SK-N-SH treated with all-trans-retinoic acid at 6 μM for 48 hours (cell line): Measurements from ENCODE around the gene TRPM1.

Experiments
- ATAC-seq: fragments of 200-7000 bp; cut with Tn5 transposase; 3 replicates; pipeline ENCODE4 v1.9.1; 2020; ENCODE audit warnings: mild to moderate bottlenecking, moderate library complexity
- BACH2 ChIP-seq: fragments of 250-450 bp; sonication (Bioruptor Pico); IDR thresholded peaks from 2 replicates; pipeline ENCODE4 v1.9.0; 2021; ENCODE audit warnings: mild to moderate bottlenecking, borderline replicate concordance
- CREB5 ChIP-seq: fragments of 250-450 bp; sonication (Bioruptor Pico); IDR thresholded peaks from 2 replicates; pipeline ENCODE4 v1.5.1; 2020; ENCODE audit warnings: low read depth, mild to moderate bottlenecking, moderate library complexity
- ESRRG ChIP-seq: fragments of 250-450 bp; sonication (Bioruptor Pico); IDR thresholded peaks from 2 replicates; pipeline ENCODE4 v1.6.1; 2021; ENCODE audit warnings: mild to moderate bottlenecking
- GLIS3 ChIP-seq: fragments of 250-450 bp; sonication (Bioruptor Pico); IDR thresholded peaks from 2 replicates; pipeline ENCODE4 v1.5.0; 2020; ENCODE audit warnings: mild to moderate bottlenecking, moderate library complexity
- ISL1 ChIP-seq: fragments of 250-450 bp; sonication (Bioruptor Pico); IDR thresholded peaks from 2 replicates; pipeline ENCODE4 v2.1.2; 2022; ENCODE audit warnings: mild to moderate bottlenecking, moderate library complexity
- OSR1 ChIP-seq: fragments of 250-450 bp; sonication (Bioruptor Pico); IDR thresholded peaks from 2 replicates; pipeline ENCODE4 v1.8.0; 2022; ENCODE audit warnings: moderate library complexity, mild to moderate bottlenecking, inconsistent platforms
- PATZ1 ChIP-seq: fragments of 250-450 bp; sonication (Bioruptor Pico); IDR thresholded peaks from 2 replicates; pipeline ENCODE4 v1.8.0; 2020; ENCODE audit warnings: mild to moderate bottlenecking, moderate library complexity, borderline replicate concordance
- PPARA ChIP-seq: fragments of 250-450 bp; sonication (Bioruptor Pico); IDR thresholded peaks from 2 replicates; pipeline ENCODE4 v1.5.0; 2020; ENCODE audit warnings: mild to moderate bottlenecking, borderline replicate concordance
- RARB ChIP-seq: fragments of 250-450 bp; sonication (Bioruptor Pico); IDR thresholded peaks from 2 replicates; pipeline ENCODE4 v1.8.0; 2021; ENCODE audit warnings: mild to moderate bottlenecking, moderate library complexity
- SNAI2 ChIP-seq: fragments of 250-450 bp; sonication (Bioruptor Pico); IDR thresholded peaks from 2 replicates; pipeline ENCODE4 v1.5.0; 2020; ENCODE audit warnings: mild to moderate bottlenecking, moderate library complexity
- TCF4 ChIP-seq: fragments of 250-450 bp; sonication (Bioruptor Pico); IDR thresholded peaks from 2 replicates; pipeline ENCODE4 v1.8.0; 2021; ENCODE audit warnings: mild to moderate bottlenecking, moderate library complexity, borderline replicate concordance
- TOX ChIP-seq: fragments of 250-450 bp; sonication (Bioruptor Pico); IDR thresholded peaks from 2 replicates; pipeline ENCODE4 v1.8.0; 2021; ENCODE audit warnings: mild to moderate bottlenecking, moderate library complexity, borderline replicate concordance
- TSHZ2 ChIP-seq: fragments of 250-450 bp; sonication (Bioruptor Pico); IDR thresholded peaks from 2 replicates; pipeline ENCODE4 v1.5.0; 2020; ENCODE audit warnings: mild to moderate bottlenecking, moderate library complexity
- ZC3H10 ChIP-seq: fragments of 250-450 bp; sonication (Bioruptor Pico); IDR thresholded peaks from 2 replicates; pipeline ENCODE4 v1.5.1; 2021; ENCODE audit warnings: mild to moderate bottlenecking, moderate library complexity
- ZFP3 ChIP-seq: fragments of 250-450 bp; sonication (Bioruptor Pico); IDR thresholded peaks from 2 replicates; pipeline ENCODE4 v1.5.0; 2020; ENCODE audit warnings: mild to moderate bottlenecking, moderate library complexity
- ZFP30 ChIP-seq: fragments of 450-650 bp; formaldehyde crosslinking; IDR thresholded peaks from 2 replicates; pipeline ENCODE4 v1.5.0; 2022; ENCODE audit warnings: mild to moderate bottlenecking, moderate library complexity
- ZNF565 ChIP-seq: fragments of 450-650 bp; formaldehyde crosslinking; conservative IDR thresholded peaks from 2 replicates; pipeline ENCODE4 v1.5.0; 2020; ENCODE audit warnings: low read depth, mild to moderate bottlenecking, moderate library complexity
- ZNF70 ChIP-seq: fragments of 450-650 bp; formaldehyde crosslinking; IDR thresholded peaks from 2 replicates; pipeline ENCODE4 v1.5.0; 2020; ENCODE audit warnings: mild to moderate bottlenecking, moderate library complexity
- ZNF8 ChIP-seq: fragments of 450-650 bp; formaldehyde crosslinking; IDR thresholded peaks from 2 replicates; pipeline ENCODE4 v1.5.0; 2020; ENCODE audit warnings: mild to moderate bottlenecking, moderate library complexity
- TF ChIP-seq, protein P1 (sequence below): fragments of 250-450 bp; sonication (Bioruptor Pico); IDR thresholded peaks from 2 replicates; pipeline ENCODE4 v1.8.0; 2021; ENCODE audit warnings: low read depth, mild to moderate bottlenecking, moderate library complexity, borderline replicate concordance
- TF ChIP-seq, protein P2 (sequence below): fragments of 250-450 bp; sonication (Bioruptor Pico); IDR thresholded peaks from 2 replicates; pipeline ENCODE4 v1.5.1; 2021; ENCODE audit warnings: mild to moderate bottlenecking, moderate library complexity

Gene TRPM1

GRCh38 chr15:31098953-31099740, 2.4 kb downstream of the TRPM1 start:
- TF ChIP-seq ISL1 (CRISPR knock-in tag) (peak; percentile 47), BACH2 (no peak)
- TF ChIP-seq, all 23 proteins: peak for 1
- ATAC-seq = peak; percentile 66

DNA sequence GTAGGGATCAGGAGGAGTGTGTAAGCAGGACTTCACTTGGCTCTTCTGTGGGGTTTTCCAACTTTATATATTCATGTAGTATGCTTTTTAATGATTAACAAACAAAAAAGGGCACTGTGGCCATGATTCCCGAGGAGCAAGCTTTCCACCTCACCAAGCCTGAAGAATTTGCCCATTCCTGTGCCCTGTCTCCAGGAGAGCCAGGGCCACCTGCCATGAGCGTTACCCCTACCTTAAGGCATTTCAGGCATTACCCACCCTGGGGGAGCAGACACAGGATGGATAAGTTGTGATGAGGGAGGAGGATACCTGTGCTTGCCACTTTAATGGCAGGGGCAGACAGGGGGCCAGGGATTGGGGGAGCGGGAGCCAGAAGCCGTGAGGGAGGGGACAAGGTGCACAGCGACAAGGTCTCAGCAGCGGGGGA, 3.0 kb downstream of the TRPM1 start:
- ATAC-seq = no peak
- TF ChIP-seq ZNF70 (CRISPR knock-in tag) (no peak), PATZ1 (CRISPR knock-in tag) (no peak), OSR1 (CRISPR knock-in tag) (no peak), TSHZ2 (CRISPR knock-in tag) (no peak), RARB (CRISPR knock-in tag) (no peak), ZC3H10 (no peak), CREB5 (no peak), ZNF565 (CRISPR knock-in tag) (no peak), ZFP3 (CRISPR knock-in tag) (no peak), SNAI2 (no peak)

- TF ChIP-seq SNAI2 = no peak
- TF ChIP-seq ZNF8 (CRISPR knock-in tag) = no peak
- TF ChIP-seq PATZ1 (CRISPR knock-in tag) = no peak
- no peak for TF ChIP-seq ZNF70 (CRISPR knock-in tag)
- no peak for TF ChIP-seq ZFP30
- no peak for ATAC-seq
Measured at GRCh38 chr15:31096563-31096962, 5.0 kb downstream of the TRPM1 start.

- TF ChIP-seq ISL1 (CRISPR knock-in tag) (no peak), GLIS3 (no peak), RARB (CRISPR knock-in tag) (no peak), ZC3H10 (no peak), ZFP30 (no peak), PPARA (CRISPR knock-in tag) (no peak), TOX (CRISPR knock-in tag) (no peak), PATZ1 (CRISPR knock-in tag) (no peak), ESRRG (CRISPR knock-in tag) (no peak), ZNF70 (CRISPR knock-in tag) (no peak), ZNF8 (CRISPR knock-in tag) (no peak), TCF4 (CRISPR knock-in tag) (no peak), BACH2 (no peak), ZNF565 (CRISPR knock-in tag) (no peak)
- TF ChIP-seq, protein P1, sequence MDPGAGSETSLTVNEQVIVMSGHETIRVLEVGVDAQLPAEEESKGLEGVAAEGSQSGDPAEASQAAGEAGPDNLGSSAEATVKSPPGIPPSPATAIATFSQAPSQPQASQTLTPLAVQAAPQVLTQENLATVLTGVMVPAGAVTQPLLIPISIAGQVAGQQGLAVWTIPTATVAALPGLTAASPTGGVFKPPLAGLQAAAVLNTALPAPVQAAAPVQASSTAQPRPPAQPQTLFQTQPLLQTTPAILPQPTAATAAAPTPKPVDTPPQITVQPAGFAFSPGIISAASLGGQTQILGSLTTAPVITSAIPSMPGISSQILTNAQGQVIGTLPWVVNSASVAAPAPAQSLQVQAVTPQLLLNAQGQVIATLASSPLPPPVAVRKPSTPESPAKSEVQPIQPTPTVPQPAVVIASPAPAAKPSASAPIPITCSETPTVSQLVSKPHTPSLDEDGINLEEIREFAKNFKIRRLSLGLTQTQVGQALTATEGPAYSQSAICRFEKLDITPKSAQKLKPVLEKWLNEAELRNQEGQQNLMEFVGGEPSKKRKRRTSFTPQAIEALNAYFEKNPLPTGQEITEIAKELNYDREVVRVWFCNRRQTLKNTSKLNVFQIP = no peak
- TF ChIP-seq, protein P2, sequence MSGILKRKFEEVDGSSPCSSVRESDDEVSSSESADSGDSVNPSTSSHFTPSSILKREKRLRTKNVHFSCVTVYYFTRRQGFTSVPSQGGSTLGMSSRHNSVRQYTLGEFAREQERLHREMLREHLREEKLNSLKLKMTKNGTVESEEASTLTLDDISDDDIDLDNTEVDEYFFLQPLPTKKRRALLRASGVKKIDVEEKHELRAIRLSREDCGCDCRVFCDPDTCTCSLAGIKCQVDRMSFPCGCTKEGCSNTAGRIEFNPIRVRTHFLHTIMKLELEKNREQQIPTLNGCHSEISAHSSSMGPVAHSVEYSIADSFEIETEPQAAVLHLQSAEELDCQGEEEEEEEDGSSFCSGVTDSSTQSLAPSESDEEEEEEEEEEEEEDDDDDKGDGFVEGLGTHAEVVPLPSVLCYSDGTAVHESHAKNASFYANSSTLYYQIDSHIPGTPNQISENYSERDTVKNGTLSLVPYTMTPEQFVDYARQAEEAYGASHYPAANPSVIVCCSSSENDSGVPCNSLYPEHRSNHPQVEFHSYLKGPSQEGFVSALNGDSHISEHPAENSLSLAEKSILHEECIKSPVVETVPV (CRISPR knock-in tag) = no peak
- peak; percentile 57 for ATAC-seq
Measured at GRCh38 chr15:31091481-31091880, 10.0 kb downstream of the TRPM1 start.
